ENCODE results near the gene ZNF346.
"Not testable (repeated sequence)": the region's sequence is repeated elsewhere in the genome, so short reads cannot be mapped to it uniquely, and the experiment has no call there.

The ZNF346 gene

GRCh38 chr5:177044641-177045040, 22.1 kb downstream of the ZNF346 start:
- H3K9ac ChIP-seq (ENCODE audit: low read length): no peak overlapping the region
- H3K4me1 ChIP-seq (ENCODE audit: control insufficient read depth, insufficient read depth, low read length): peaks cover 8% of the 10 kb centered on the region
- no peak overlapping the region for H3K27ac ChIP-seq (ENCODE audit: low read depth, low read length)
- H3K36me3 ChIP-seq (ENCODE audit: control insufficient read depth, insufficient read depth, low read length): peaks cover 12% of the 10 kb centered on the region
- H3K4me3 ChIP-seq (ENCODE audit: low read length): no peak overlapping the region
- H3K27me3 ChIP-seq (ENCODE audit: control insufficient read depth, insufficient read depth, low read length): no peaks in the 10 kb centered on the region

- H3K9ac ChIP-seq (ENCODE audit: low read length): no peak overlapping the region
- H3K4me1 ChIP-seq (ENCODE audit: control insufficient read depth, insufficient read depth, low read length): peaks cover 6% of the 10 kb centered on the region
- no peaks in the 10 kb centered on the region for H3K27me3 ChIP-seq (ENCODE audit: control insufficient read depth, insufficient read depth, low read length)
- no peak overlapping the region for H3K27ac ChIP-seq (ENCODE audit: low read depth, low read length)
- H3K36me3 ChIP-seq (ENCODE audit: control insufficient read depth, insufficient read depth, low read length): peaks cover 14% of the 10 kb centered on the region
- H3K4me3 ChIP-seq (ENCODE audit: low read length): no peak overlapping the region
Observed at GRCh38 chr5:177045631-177046030, 23.1 kb downstream of the ZNF346 start.

- H3K36me3 ChIP-seq (ENCODE audit: control insufficient read depth, insufficient read depth, low read length): peaks cover 14% of the 10 kb centered on the region
- not testable (repeated sequence) for H3K27me3 ChIP-seq (ENCODE audit: control insufficient read depth, insufficient read depth, low read length); H3K4me3 ChIP-seq (ENCODE audit: low read length); H3K4me1 ChIP-seq (ENCODE audit: control insufficient read depth, insufficient read depth, low read length); H3K9ac ChIP-seq (ENCODE audit: low read length); H3K27ac ChIP-seq (ENCODE audit: low read depth, low read length)
Observed at GRCh38 chr5:177048531-177048930, 26.0 kb downstream of the ZNF346 start.

GRCh38 chr5:177049285-177049684, 26.8 kb downstream of the ZNF346 start:
- no peak overlapping the region for H3K4me3 ChIP-seq (ENCODE audit: low read length)
- H3K4me1 ChIP-seq (ENCODE audit: control insufficient read depth, insufficient read depth, low read length): no peaks in the 10 kb centered on the region
- no peak overlapping the region for H3K9ac ChIP-seq (ENCODE audit: low read length)
- H3K27ac ChIP-seq (ENCODE audit: low read depth, low read length): no peak overlapping the region
- H3K36me3 ChIP-seq (ENCODE audit: control insufficient read depth, insufficient read depth, low read length): peaks cover 11% of the 10 kb centered on the region
- H3K27me3 ChIP-seq (ENCODE audit: control insufficient read depth, insufficient read depth, low read length): no peaks in the 10 kb centered on the region

- Histone ChIP-seq H3K27me3 (ENCODE audit: control insufficient read depth, insufficient read depth, low read length) (no peaks in the 10 kb centered on the region), H3K4me1 (ENCODE audit: control insufficient read depth, insufficient read depth, low read length) (no peaks in the 10 kb centered on the region), H3K27ac (ENCODE audit: low read depth, low read length) (no peak overlapping the region), H3K9ac (ENCODE audit: low read length) (no peak overlapping the region), H3K36me3 (ENCODE audit: control insufficient read depth, insufficient read depth, low read length) (peaks cover 6% of the 10 kb centered on the region), H3K4me3 (ENCODE audit: low read length) (no peak overlapping the region)
Observed at GRCh38 chr5:177064500-177065277, 42.2 kb downstream of the ZNF346 start.

- Histone ChIP-seq H3K4me1 (ENCODE audit: control insufficient read depth, insufficient read depth, low read length) (no peaks in the 10 kb centered on the region), H3K9ac (ENCODE audit: low read length) (no peak overlapping the region), H3K27me3 (ENCODE audit: control insufficient read depth, insufficient read depth, low read length) (no peaks in the 10 kb centered on the region), H3K36me3 (ENCODE audit: control insufficient read depth, insufficient read depth, low read length) (peaks cover 6% of the 10 kb centered on the region), H3K27ac (ENCODE audit: low read depth, low read length) (no peak overlapping the region), H3K4me3 (ENCODE audit: low read length) (no peak overlapping the region)
Observed at GRCh38 chr5:177065491-177065890, 43.0 kb downstream of the ZNF346 start.

GRCh38 chr5:177066224-177066623, 43.7 kb downstream of the ZNF346 start:
- H3K36me3 ChIP-seq (ENCODE audit: control insufficient read depth, insufficient read depth, low read length): peaks cover 6% of the 10 kb centered on the region
- no peaks in the 10 kb centered on the region for H3K4me1 ChIP-seq (ENCODE audit: control insufficient read depth, insufficient read depth, low read length)

GRCh38 chr5:177067503-177067902, 45.0 kb downstream of the ZNF346 start:
- Histone ChIP-seq H3K9ac (ENCODE audit: low read length) (no peak overlapping the region), H3K4me3 (ENCODE audit: low read length) (no peak overlapping the region), H3K27ac (ENCODE audit: low read depth, low read length) (no peak overlapping the region), H3K36me3 (ENCODE audit: control insufficient read depth, insufficient read depth, low read length) (peaks cover 6% of the 10 kb centered on the region), H3K27me3 (ENCODE audit: control insufficient read depth, insufficient read depth, low read length) (no peaks in the 10 kb centered on the region), H3K4me1 (ENCODE audit: control insufficient read depth, insufficient read depth, low read length) (no peaks in the 10 kb centered on the region)

More at GRCh38 chr5:177066224-177066623, 43.7 kb downstream of the ZNF346 start:
- no peak overlapping the region for H3K9ac ChIP-seq (ENCODE audit: low read length)
- H3K27me3 ChIP-seq (ENCODE audit: control insufficient read depth, insufficient read depth, low read length): no peaks in the 10 kb centered on the region
- H3K4me3 ChIP-seq (ENCODE audit: low read length): no peak overlapping the region
- no peak overlapping the region for H3K27ac ChIP-seq (ENCODE audit: low read depth, low read length)

GRCh38 chr5:177070536-177071191, 48.2 kb downstream of the ZNF346 start:
- H3K9ac ChIP-seq (ENCODE audit: low read length): no peak overlapping the region
- H3K4me1 ChIP-seq (ENCODE audit: control insufficient read depth, insufficient read depth, low read length): no peaks in the 10 kb centered on the region
- no peak overlapping the region for H3K27ac ChIP-seq (ENCODE audit: low read depth, low read length)
- H3K4me3 ChIP-seq (ENCODE audit: low read length): no peak overlapping the region
- H3K36me3 ChIP-seq (ENCODE audit: control insufficient read depth, insufficient read depth, low read length): peaks cover 2% of the 10 kb centered on the region
- H3K27me3 ChIP-seq (ENCODE audit: control insufficient read depth, insufficient read depth, low read length): no peaks in the 10 kb centered on the region

GRCh38 chr5:177071666-177072385, 49.3 kb downstream of the ZNF346 start:
- Histone ChIP-seq H3K27ac (ENCODE audit: low read depth, low read length) (no peak overlapping the region), H3K4me1 (ENCODE audit: control insufficient read depth, insufficient read depth, low read length) (no peaks in the 10 kb centered on the region), H3K27me3 (ENCODE audit: control insufficient read depth, insufficient read depth, low read length) (no peaks in the 10 kb centered on the region), H3K36me3 (ENCODE audit: control insufficient read depth, insufficient read depth, low read length) (peaks cover 2% of the 10 kb centered on the region), H3K9ac (ENCODE audit: low read length) (no peak overlapping the region), H3K4me3 (ENCODE audit: low read length) (no peak overlapping the region)

GRCh38 chr5:177077335-177077734, 54.8 kb downstream of the ZNF346 start:
- Histone ChIP-seq H3K4me1 (ENCODE audit: control insufficient read depth, insufficient read depth, low read length) (no peaks in the 10 kb centered on the region), H3K9ac (ENCODE audit: low read length) (no peak overlapping the region), H3K4me3 (ENCODE audit: low read length) (no peak overlapping the region), H3K27me3 (ENCODE audit: control insufficient read depth, insufficient read depth, low read length) (no peaks in the 10 kb centered on the region), H3K27ac (ENCODE audit: low read depth, low read length) (no peak overlapping the region), H3K36me3 (ENCODE audit: control insufficient read depth, insufficient read depth, low read length) (peaks cover 2% of the 10 kb centered on the region)

GRCh38 chr5:177079606-177080005, 57.1 kb downstream of the ZNF346 start:
- Histone ChIP-seq H3K9ac (ENCODE audit: low read length) (no peak overlapping the region), H3K4me3 (ENCODE audit: low read length) (no peak overlapping the region), H3K36me3 (ENCODE audit: control insufficient read depth, insufficient read depth, low read length) (no peaks in the 10 kb centered on the region), H3K4me1 (ENCODE audit: control insufficient read depth, insufficient read depth, low read length) (no peaks in the 10 kb centered on the region), H3K27me3 (ENCODE audit: control insufficient read depth, insufficient read depth, low read length) (no peaks in the 10 kb centered on the region), H3K27ac (ENCODE audit: low read depth, low read length) (no peak overlapping the region)

Measured in rectal smooth muscle tissue (tissue), 1 donor.